Measurements from ENCODE around the gene QRICH1. TPM values are rescaled to one million over a fixed set of nuclear protein-coding genes. Genes with fewer than 3 reads are reported as not detected.
A peak's percentile ranks its signal among the peaks of the same experiment; 100 is the strongest.

The QRICH1 gene
- total RNA-seq, 1 donor from 2014 or later = 53.6 TPM

GRCh38 chr3:49017971-49018706 is 75.7 kb downstream of the QRICH1 start, which contains the start of gene DALRD3:
DALRD3 (minus strand) TSS chr3:49018580; CDS start chr3:49018564, 16 bp downstream.
- no peak for TF ChIP-seq CTCF (conservative IDR thresholded peaks at IDR 0.05; ENCODE audit: low read depth, low read length)
- H3K4me3 ChIP-seq (ENCODE audit: low read depth, low read length) = peak within 1 kb of the TSS; percentile 89
- DNase-seq (ENCODE audit: low read depth) = no peak

- no peak for TF ChIP-seq CTCF (conservative IDR thresholded peaks at IDR 0.05; ENCODE audit: low read depth, low read length)
- H3K4me3 ChIP-seq (ENCODE audit: low read depth, low read length) = peak overlapping the region; percentile 89
- no peak for DNase-seq (ENCODE audit: low read depth)
Measured at GRCh38 chr3:49017229-49017970, 76.5 kb downstream of the QRICH1 start.

- no peak for DNase-seq (ENCODE audit: low read depth)
- no peak overlapping the region for H3K4me3 ChIP-seq (ENCODE audit: low read depth, low read length)
- TF ChIP-seq CTCF (conservative IDR thresholded peaks at IDR 0.05; ENCODE audit: low read depth, low read length) = no peak
Measured at GRCh38 chr3:49016414-49017228, 77.2 kb downstream of the QRICH1 start.

GRCh38 chr3:49015765-49016164 is 78.1 kb downstream of the QRICH1 start:
- H3K4me3 ChIP-seq (ENCODE audit: low read depth, low read length) = no peak overlapping the region
- DNase-seq (ENCODE audit: low read depth) = no peak
- TF ChIP-seq CTCF (conservative IDR thresholded peaks at IDR 0.05; ENCODE audit: low read depth, low read length) = no peak

- no peak for DNase-seq (ENCODE audit: low read depth)
- TF ChIP-seq CTCF (conservative IDR thresholded peaks at IDR 0.05; ENCODE audit: low read depth, low read length) = no peak
- H3K4me3 ChIP-seq (ENCODE audit: low read depth, low read length) = no peak overlapping the region
Measured at GRCh38 chr3:49015072-49015471, 78.8 kb downstream of the QRICH1 start.

- no peak for DNase-seq (ENCODE audit: low read depth)
- H3K4me3 ChIP-seq (ENCODE audit: low read depth, low read length) = no peak overlapping the region
Measured at GRCh38 chr3:49013738-49014660, 79.9 kb downstream of the QRICH1 start.

More at GRCh38 chr3:49013738-49014660, 79.9 kb downstream of the QRICH1 start:
- peak; percentile 77 for TF ChIP-seq CTCF (conservative IDR thresholded peaks at IDR 0.05; ENCODE audit: low read depth, low read length)
